Activated naive CD8-positive, alpha-beta T cell treated with anti-CD3 and anti-CD28 coated beads, Interleukin-2, amount 10 ng/mL, durations not matched to agents 7 days and 5 days (primary cell): Measurements from ENCODE around the gene SHROOM2. TPM values are rescaled to one million over a fixed set of nuclear protein-coding genes. Genes with fewer than 3 reads are reported as not detected.

Source experiments
- ATAC-seq: fragments of 150-1000 bp; cut with Tn5 transposase; one replicate; pipeline ENCODE4 v1.10.0; 2021; ENCODE audit warnings: low read depth, moderate library complexity
- POLR2A ChIA-PET: fragments of 350-600 bp; sonication (Branson Sonifier 250); formaldehyde crosslinking; loops from one replicate; lab custom pipeline; 2021; ENCODE audit warnings: antibody characterized with exemption; lab: Charles Lee
- DNase-seq: peaks from one replicate; pipeline ENCODE4 v3.0.0; 2021
- H3K27ac Mint-ChIP-seq: one replicate; pipeline ENCODE4 v1.8.0; 2022; ENCODE audit warnings: mild to moderate bottlenecking, mixed read lengths
- H3K27me3 Mint-ChIP-seq: one replicate; pipeline ENCODE4 v1.8.0; 2022; ENCODE audit warnings: mild to moderate bottlenecking, moderate library complexity, mixed read lengths
- H3K36me3 Mint-ChIP-seq: one replicate; pipeline ENCODE4 v1.8.0; 2021; ENCODE audit warnings: mild to moderate bottlenecking, mixed read lengths
- H3K4me1 Mint-ChIP-seq: one replicate; pipeline ENCODE4 v1.8.0; 2021; ENCODE audit warnings: mixed read lengths
- H3K4me3 Mint-ChIP-seq: one replicate; pipeline ENCODE4 v1.8.0; 2022; ENCODE audit warnings: mild to moderate bottlenecking, moderate library complexity, mixed read lengths
- H3K9me3 Mint-ChIP-seq: one replicate; pipeline ENCODE4 v1.8.0; 2021; ENCODE audit warnings: mixed read lengths
- total RNA-seq, 2 experiments: library from RNA; stranded (reverse); gene quantifications; one replicate each; pipeline ENCODE4 v1.2.3, GENCODE V29; 2021

Gene SHROOM2
- total RNA-seq, 2 experiments from 2014 or later = not detected

DNA sequence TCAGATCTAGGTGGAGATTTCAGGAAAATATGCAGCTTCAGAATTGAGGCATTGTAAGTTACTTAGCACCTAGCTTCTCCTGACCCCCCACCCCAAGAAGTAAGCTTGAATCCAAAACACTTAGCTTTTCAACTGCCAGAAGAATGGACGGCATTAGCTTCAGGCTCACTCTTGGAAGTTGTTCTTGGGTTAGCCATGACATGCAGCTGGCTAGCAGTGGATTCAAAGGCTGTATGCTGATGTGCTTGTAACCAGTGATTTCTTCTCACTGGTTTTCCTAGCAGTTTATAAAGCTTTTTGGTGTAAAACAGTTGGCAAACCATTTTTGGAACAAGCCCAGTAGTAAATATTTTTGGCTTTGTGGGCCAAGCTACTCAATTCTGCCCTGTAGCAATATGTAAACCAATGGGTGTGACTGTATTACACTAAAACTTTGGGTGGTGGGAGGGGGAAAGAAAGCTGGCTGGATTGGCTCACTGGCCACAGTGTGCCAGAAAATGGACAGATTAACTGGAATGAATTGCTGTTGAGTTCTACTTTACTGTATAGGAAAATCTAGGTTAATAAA lies 85.6 kb downstream of the SHROOM2 start:
- H3K4me3 Mint-ChIP-seq = no peak overlapping the region
- DNase-seq = no peak

DNA sequence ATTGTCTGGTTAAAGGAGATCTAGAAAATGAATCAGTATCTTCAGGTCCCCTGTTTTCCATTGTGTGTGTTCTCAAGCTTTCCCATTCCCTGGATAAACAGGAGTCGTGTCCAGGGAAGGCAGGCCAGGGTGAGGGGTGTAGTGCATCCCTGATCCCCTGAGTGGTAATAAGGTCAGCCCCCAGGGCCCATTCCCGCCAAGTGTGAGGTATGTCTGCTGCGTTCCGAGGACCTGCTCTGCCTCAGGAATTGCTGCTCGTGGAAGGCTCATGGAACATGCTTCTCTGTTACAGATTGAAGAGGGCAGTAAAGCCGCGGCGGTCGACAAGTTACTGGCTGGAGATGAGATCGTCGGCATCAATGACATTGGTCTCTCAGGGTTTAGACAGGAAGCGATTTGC lies 87.1 kb downstream of the SHROOM2 start:
- Mint-ChIP-seq H3K36me3 (no peaks in the 10 kb centered on the region), H3K9me3 (no peaks in the 10 kb centered on the region), H3K4me3 (no peak overlapping the region), H3K27ac (no peak overlapping the region), H3K4me1 (peaks cover 2% of the 10 kb centered on the region), H3K27me3 (peaks cover 5% of the 10 kb centered on the region)
- DNase-seq = no peak
- no peak for ATAC-seq
- POLR2A ChIA-PET = no interaction called here

More for the DNA sequence above, 85.6 kb downstream of the SHROOM2 start:
- H3K4me1 Mint-ChIP-seq = peaks cover 2% of the 10 kb centered on the region
- no peak overlapping the region for H3K27ac Mint-ChIP-seq
- H3K36me3 Mint-ChIP-seq = no peaks in the 10 kb centered on the region
- ATAC-seq = no peak
- H3K9me3 Mint-ChIP-seq = no peaks in the 10 kb centered on the region
- POLR2A ChIA-PET = no interaction called here
- H3K27me3 Mint-ChIP-seq = peaks cover 17% of the 10 kb centered on the region

- ATAC-seq = no peak
- H3K4me1 Mint-ChIP-seq = peaks cover 2% of the 10 kb centered on the region
- peak; percentile 30 for DNase-seq
- no peaks in the 10 kb centered on the region for H3K36me3 Mint-ChIP-seq
- no peaks in the 10 kb centered on the region for H3K9me3 Mint-ChIP-seq
- POLR2A ChIA-PET = no interaction called here
- peaks cover 5% of the 10 kb centered on the region for H3K27me3 Mint-ChIP-seq
- H3K27ac Mint-ChIP-seq = no peak overlapping the region
- H3K4me3 Mint-ChIP-seq = no peak overlapping the region
These were observed 87.7 kb downstream of the SHROOM2 start for GRCh38 chrX:9873952-9874351.

GRCh38 chrX:9874483-9874882 lies 88.3 kb downstream of the SHROOM2 start:
- POLR2A ChIA-PET = no interaction called here
- Mint-ChIP-seq H3K27ac (no peak overlapping the region), H3K9me3 (no peaks in the 10 kb centered on the region), H3K4me1 (peaks cover 2% of the 10 kb centered on the region), H3K27me3 (peaks cover 5% of the 10 kb centered on the region), H3K36me3 (no peaks in the 10 kb centered on the region), H3K4me3 (no peak overlapping the region)
- ATAC-seq (no peak), DNase-seq (no peak)

- Mint-ChIP-seq H3K9me3 (no peaks in the 10 kb centered on the region), H3K4me1 (peaks cover 2% of the 10 kb centered on the region), H3K4me3 (no peak overlapping the region), H3K27ac (no peak overlapping the region), H3K36me3 (no peaks in the 10 kb centered on the region), H3K27me3 (peaks cover 8% of the 10 kb centered on the region)
- DNase-seq (no peak), ATAC-seq (no peak)
- POLR2A ChIA-PET = no interaction called here
These were observed 89.6 kb downstream of the SHROOM2 start for GRCh38 chrX:9875801-9876200.

- Mint-ChIP-seq H3K4me1 (peaks cover 2% of the 10 kb centered on the region), H3K36me3 (no peaks in the 10 kb centered on the region), H3K9me3 (no peaks in the 10 kb centered on the region), H3K27ac (no peak overlapping the region), H3K4me3 (no peak overlapping the region), H3K27me3 (peaks cover 8% of the 10 kb centered on the region)
- no peak for ATAC-seq
- POLR2A ChIA-PET = no interaction called here
- no peak for DNase-seq
These were observed 90.0 kb downstream of the SHROOM2 start for GRCh38 chrX:9876201-9876600.

DNA sequence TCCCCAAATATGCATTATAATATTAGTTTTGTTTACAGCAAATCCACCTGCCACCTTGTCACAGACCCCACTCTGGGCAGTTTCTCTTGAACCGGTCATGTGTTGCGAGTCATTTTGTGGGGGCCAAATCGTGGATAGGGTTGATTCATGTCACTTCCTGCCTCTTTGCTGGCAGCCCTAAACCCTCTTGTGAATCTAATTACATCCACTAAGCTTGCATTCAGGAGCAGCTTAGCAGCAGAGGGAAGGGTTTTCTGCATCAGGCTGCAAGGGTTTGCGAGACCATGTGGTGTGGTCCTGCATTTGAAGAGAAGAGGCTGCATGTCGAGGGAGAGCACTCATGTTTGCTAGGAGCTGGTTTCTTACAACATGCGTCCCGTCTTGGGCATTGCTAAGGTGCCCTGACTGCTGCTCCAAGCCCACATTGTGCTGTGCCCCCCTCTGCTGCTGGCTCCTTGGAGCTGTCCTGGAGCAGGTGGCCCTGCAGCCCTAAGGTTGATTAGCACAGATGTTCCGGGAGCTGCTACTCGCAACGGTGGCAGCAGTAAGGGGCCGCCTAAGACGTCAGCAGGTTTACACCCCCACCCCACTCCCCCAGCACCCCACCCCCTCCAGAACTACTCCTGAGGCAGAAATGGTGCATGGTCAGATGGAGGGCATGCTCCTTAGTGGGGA lies 92.1 kb downstream of the SHROOM2 start:
- peaks cover 2% of the 10 kb centered on the region for H3K4me1 Mint-ChIP-seq
- ATAC-seq (no peak), DNase-seq (no peak)
- peaks cover 8% of the 10 kb centered on the region for H3K27me3 Mint-ChIP-seq
- no peaks in the 10 kb centered on the region for H3K36me3 Mint-ChIP-seq
- no peak overlapping the region for H3K4me3 Mint-ChIP-seq
- no peaks in the 10 kb centered on the region for H3K9me3 Mint-ChIP-seq
- POLR2A ChIA-PET = no interaction called here
- H3K27ac Mint-ChIP-seq = no peak overlapping the region

DNA sequence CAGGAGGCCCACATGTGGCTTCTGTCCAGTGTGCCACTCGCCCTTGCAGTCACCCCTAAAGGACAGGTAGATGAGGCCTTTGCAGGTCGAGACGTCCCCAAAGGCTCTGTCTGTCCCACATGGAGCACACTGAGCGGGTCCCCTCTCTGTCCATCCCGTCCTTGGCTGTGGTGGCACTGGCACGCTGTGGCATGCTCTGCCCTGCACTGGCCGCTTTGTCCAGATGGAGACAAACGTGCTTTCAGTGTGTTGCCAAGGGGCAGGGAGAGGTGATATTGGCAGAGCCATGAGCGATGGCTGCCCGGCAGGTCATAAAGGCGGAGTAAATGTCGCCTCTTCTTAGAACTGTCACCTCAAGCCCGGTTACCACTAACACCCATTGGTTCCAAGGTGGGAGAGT lies 94.0 kb downstream of the SHROOM2 start:
- H3K27me3 Mint-ChIP-seq = peaks cover 5% of the 10 kb centered on the region
- H3K9me3 Mint-ChIP-seq = no peaks in the 10 kb centered on the region
- H3K4me3 Mint-ChIP-seq = no peak overlapping the region
- H3K4me1 Mint-ChIP-seq = no peaks in the 10 kb centered on the region
- DNase-seq (no peak), ATAC-seq (no peak)
- H3K27ac Mint-ChIP-seq = no peak overlapping the region
- no peaks in the 10 kb centered on the region for H3K36me3 Mint-ChIP-seq
- POLR2A ChIA-PET = no interaction called here

GRCh38 chrX:9880870-9881269 lies 94.6 kb downstream of the SHROOM2 start:
- H3K4me3 Mint-ChIP-seq = no peak overlapping the region
- no peaks in the 10 kb centered on the region for H3K36me3 Mint-ChIP-seq
- H3K27me3 Mint-ChIP-seq = peaks cover 2% of the 10 kb centered on the region
- H3K4me1 Mint-ChIP-seq = no peaks in the 10 kb centered on the region
- ATAC-seq (no peak), DNase-seq (no peak)
- POLR2A ChIA-PET = no interaction called here
- no peaks in the 10 kb centered on the region for H3K9me3 Mint-ChIP-seq
- H3K27ac Mint-ChIP-seq = no peak overlapping the region

GRCh38 chrX:9882669-9883446 lies 96.6 kb downstream of the SHROOM2 start:
- DNase-seq (no peak), ATAC-seq (no peak)
- Mint-ChIP-seq H3K4me3 (no peak overlapping the region), H3K9me3 (no peaks in the 10 kb centered on the region), H3K4me1 (no peaks in the 10 kb centered on the region), H3K27ac (no peak overlapping the region), H3K27me3 (peaks cover 2% of the 10 kb centered on the region), H3K36me3 (no peaks in the 10 kb centered on the region)
- POLR2A ChIA-PET = no interaction called here

GRCh38 chrX:9884031-9884779 lies 98.0 kb downstream of the SHROOM2 start:
- H3K27me3 Mint-ChIP-seq = peaks cover 2% of the 10 kb centered on the region
- no peak for DNase-seq
- H3K27ac Mint-ChIP-seq = no peak overlapping the region
- POLR2A ChIA-PET = no interaction called here
- H3K4me3 Mint-ChIP-seq = no peak overlapping the region
- no peaks in the 10 kb centered on the region for H3K4me1 Mint-ChIP-seq
- H3K9me3 Mint-ChIP-seq = no peaks in the 10 kb centered on the region
- no peak for ATAC-seq
- no peaks in the 10 kb centered on the region for H3K36me3 Mint-ChIP-seq

GRCh38 chrX:9885150-9885549 lies 98.9 kb downstream of the SHROOM2 start:
- Mint-ChIP-seq H3K27me3 (peaks cover 2% of the 10 kb centered on the region), H3K9me3 (no peaks in the 10 kb centered on the region), H3K4me3 (no peak overlapping the region), H3K4me1 (no peaks in the 10 kb centered on the region), H3K27ac (no peak overlapping the region), H3K36me3 (no peaks in the 10 kb centered on the region)
- peak; percentile 85 for ATAC-seq
- POLR2A ChIA-PET = no interaction called here
- DNase-seq = peak; percentile 56

- Mint-ChIP-seq H3K4me1 (no peaks in the 10 kb centered on the region), H3K9me3 (no peaks in the 10 kb centered on the region), H3K4me3 (no peak overlapping the region), H3K36me3 (no peaks in the 10 kb centered on the region), H3K27ac (no peak overlapping the region), H3K27me3 (peaks cover 2% of the 10 kb centered on the region)
- POLR2A ChIA-PET = no interaction called here
- DNase-seq (no peak), ATAC-seq (no peak)
These were observed 101.5 kb downstream of the SHROOM2 start for GRCh38 chrX:9887659-9888297.
